AG10803 (cell line): ENCODE data around the gene CADM4.
"Not testable (repeated sequence)": the region's sequence is repeated elsewhere in the genome, so short reads cannot be mapped to it uniquely, and the experiment has no call there.

Experiments used
- DNase-seq: peaks from one replicate; pipeline ENCODE4 v3.0.0; 2010; ENCODE audit warnings: low read depth
- H3K4me3 ChIP-seq: 2 replicates; pipeline ENCODE4 v1.5.1; 2011; ENCODE audit warnings: mild to moderate bottlenecking, low read length, control low read depth
- CTCF ChIP-seq: conservative IDR thresholded peaks from 2 replicates; pipeline ENCODE4 v1.5.1; 2011; ENCODE audit warnings: mild to moderate bottlenecking, low read length, control low read depth, inconsistent platforms

The CADM4 gene

GRCh38 chr19:43639519-43640423 lies at the start of gene CADM4:
TSS of gene CADM4 (minus strand) at chr19:43639850. CDS start at chr19:43639790, 60 bp downstream.
- peak within 1 kb of the TSS; percentile 59 for H3K4me3 ChIP-seq
- no peak for TF ChIP-seq CTCF
- DNase-seq, result no peak

GRCh38 chr19:43688059-43688701 lies 48.5 kb upstream of the CADM4 start:
- DNase-seq, result no peak
- no peak for TF ChIP-seq CTCF
- no peak overlapping the region for H3K4me3 ChIP-seq

GRCh38 chr19:43687660-43687997 lies 48.0 kb upstream of the CADM4 start:
- no peak overlapping the region for H3K4me3 ChIP-seq
- TF ChIP-seq CTCF, result no peak
- DNase-seq, result no peak

- DNase-seq, result no peak
- no peak for TF ChIP-seq CTCF
- no peak overlapping the region for H3K4me3 ChIP-seq
Observed at GRCh38 chr19:43684326-43684725, 44.7 kb upstream of the CADM4 start.

- H3K4me3 ChIP-seq, result no peak overlapping the region
- no peak for DNase-seq
- TF ChIP-seq CTCF, result no peak
Observed at GRCh38 chr19:43683905-43684304, 44.3 kb upstream of the CADM4 start.

GRCh38 chr19:43682824-43683661 lies 43.4 kb upstream of the CADM4 start:
- no peak for TF ChIP-seq CTCF
- DNase-seq, result no peak
- no peak overlapping the region for H3K4me3 ChIP-seq

GRCh38 chr19:43682269-43682668 lies 42.6 kb upstream of the CADM4 start:
- not testable (repeated sequence) for DNase-seq, H3K4me3 ChIP-seq
